RWPE2 (cell line): ENCODE measurements around the gene PUSL1.
A peak's percentile ranks its signal among the peaks of the same experiment; 100 is the strongest.

ENCODE experiments used
- ATAC-seq: fragments of 200-7000 bp; cut with Tn5 transposase; 3 replicates; pipeline ENCODE4 v1.9.1; 2021; ENCODE audit warnings: low read depth
- DNase-seq: peaks from one replicate; pipeline ENCODE4 v3.0.0-alpha.2; 2020; ENCODE audit warnings: low spot score
- H3K27ac ChIP-seq: fragments of 450-650 bp; 2 replicates; pipeline ENCODE4 v1.5.1; 2017; ENCODE audit warnings: mild to moderate bottlenecking; ENCODE audit not compliant: poor library complexity, severe bottlenecking
- H3K27me3 ChIP-seq: fragments of 250-450 bp; sonication (Bioruptor Pico); 2 replicates; pipeline ENCODE4 v1.5.1; 2021; ENCODE audit warnings: mild to moderate bottlenecking, moderate library complexity; ENCODE audit not compliant: insufficient read depth, poor library complexity, severe bottlenecking
- H3K36me3 ChIP-seq: fragments of 250-450 bp; sonication (Bioruptor Pico); 2 replicates; pipeline ENCODE4 v1.5.1; 2020; ENCODE audit warnings: low read depth, mild to moderate bottlenecking, moderate library complexity
- H3K4me1 ChIP-seq: fragments of 250-450 bp; sonication (Bioruptor Pico); 2 replicates; pipeline ENCODE4 v1.5.1; 2021; ENCODE audit warnings: mild to moderate bottlenecking, moderate library complexity; ENCODE audit not compliant: insufficient read depth, poor library complexity, severe bottlenecking
- H3K4me3 ChIP-seq: fragments of 250-450 bp; sonication (Bioruptor Pico); 2 replicates; pipeline ENCODE4 v1.5.1; 2021; ENCODE audit warnings: mild to moderate bottlenecking, moderate library complexity; ENCODE audit not compliant: severe bottlenecking
- H3K9me3 ChIP-seq: fragments of 250-450 bp; sonication (Bioruptor Pico); 2 replicates; pipeline ENCODE4 v1.5.1; 2021; ENCODE audit warnings: mild to moderate bottlenecking, moderate library complexity; ENCODE audit not compliant: severe bottlenecking
- CTCF ChIP-seq: fragments of 450-650 bp; IDR thresholded peaks from one replicate; pipeline ENCODE4 v1.5.1; 2017; ENCODE audit warnings: mild to moderate bottlenecking, moderate library complexity; ENCODE audit not compliant: poor library complexity, severe bottlenecking

The PUSL1 gene

GRCh38 chr1:1332774-1333480, 24.5 kb downstream of the PUSL1 start:
- no peak for DNase-seq
- Histone ChIP-seq H3K27ac (peak overlapping the region; percentile 16), H3K9me3 (no peaks in the 10 kb centered on the region), H3K36me3 (peaks cover 16% of the 10 kb centered on the region), H3K4me3 (no peak overlapping the region), H3K4me1 (peaks cover 17% of the 10 kb centered on the region), H3K27me3 (no peaks in the 10 kb centered on the region)
- ATAC-seq = peak; percentile 33
- TF ChIP-seq CTCF = no peak

- no peaks in the 10 kb centered on the region for H3K9me3 ChIP-seq
- no peak overlapping the region for H3K4me3 ChIP-seq
- no peak; the same call in 2 of the 3 replicates for ATAC-seq
- H3K27ac ChIP-seq = peak overlapping the region; percentile 16
- TF ChIP-seq CTCF = no peak
- peaks cover 17% of the 10 kb centered on the region for H3K4me1 ChIP-seq
- H3K27me3 ChIP-seq = no peaks in the 10 kb centered on the region
- no peak for DNase-seq
- H3K36me3 ChIP-seq = peaks cover 22% of the 10 kb centered on the region
Measured at GRCh38 chr1:1333551-1334241, 25.3 kb downstream of the PUSL1 start.

GRCh38 chr1:1334835-1335234, 26.4 kb downstream of the PUSL1 start:
- H3K27me3 ChIP-seq = no peaks in the 10 kb centered on the region
- H3K4me3 ChIP-seq = no peak overlapping the region
- H3K9me3 ChIP-seq = no peaks in the 10 kb centered on the region
- DNase-seq (no peak), ATAC-seq (no peak)
- peaks cover 17% of the 10 kb centered on the region for H3K4me1 ChIP-seq
- no peak for TF ChIP-seq CTCF
- H3K36me3 ChIP-seq = peaks cover 27% of the 10 kb centered on the region
- H3K27ac ChIP-seq = no peak overlapping the region

GRCh38 chr1:1335283-1335682, 26.9 kb downstream of the PUSL1 start:
- Histone ChIP-seq H3K9me3 (no peaks in the 10 kb centered on the region), H3K27ac (no peak overlapping the region), H3K4me3 (no peak overlapping the region), H3K4me1 (peaks cover 17% of the 10 kb centered on the region), H3K27me3 (no peaks in the 10 kb centered on the region), H3K36me3 (peaks cover 31% of the 10 kb centered on the region)
- no peak for DNase-seq
- no peak for TF ChIP-seq CTCF
- ATAC-seq = no peak

GRCh38 chr1:1335792-1336248, 27.4 kb downstream of the PUSL1 start:
- no peak for TF ChIP-seq CTCF
- Histone ChIP-seq H3K4me1 (peaks cover 15% of the 10 kb centered on the region), H3K27ac (no peak overlapping the region), H3K9me3 (no peaks in the 10 kb centered on the region), H3K27me3 (no peaks in the 10 kb centered on the region), H3K36me3 (peaks cover 36% of the 10 kb centered on the region), H3K4me3 (no peak overlapping the region)
- DNase-seq (no peak), ATAC-seq (no peak)
